Astrocyte (in vitro differentiated cells and primary cell): ENCODE results near the gene RHOC. TPM values are rescaled to one million over a fixed set of nuclear protein-coding genes. Genes with fewer than 3 reads are reported as not detected.
A peak's percentile ranks its signal among the peaks of the same experiment; 100 is the strongest.

ENCODE experiments used
- DNase-seq: peaks from one replicate; pipeline ENCODE4 v3.0.0-alpha.2; 2010; ENCODE audit warnings: low read depth
- FAIRE-seq: peaks from 2 replicates; lab custom pipeline; 2011; peaks lifted over from hg19 to GRCh38; lab: Jason Lieb, UNC
- H2AFZ ChIP-seq: 2 replicates; pipeline ENCODE4 v1.6.0; 2012; ENCODE audit warnings: low read depth, low read length, inconsistent platforms
- H3K27ac ChIP-seq: 2 replicates; pipeline ENCODE4 v1.5.1; 2011; ENCODE audit warnings: low read depth, low read length, inconsistent platforms
- H3K27me3 ChIP-seq: 2 replicates; pipeline ENCODE4 v1.6.0; 2011; ENCODE audit warnings: low read length, inconsistent platforms; ENCODE audit not compliant: insufficient read depth
- H3K36me3 ChIP-seq: 2 replicates; pipeline ENCODE4 v1.5.1; 2011; ENCODE audit warnings: low read length, inconsistent platforms; ENCODE audit not compliant: insufficient read depth
- H3K4me1 ChIP-seq: 2 replicates; pipeline ENCODE4 v1.5.1; 2011; ENCODE audit warnings: low read length, inconsistent platforms; ENCODE audit not compliant: insufficient read depth
- H3K4me2 ChIP-seq: 2 replicates; pipeline ENCODE4 v1.6.0; 2012; ENCODE audit warnings: low read length, inconsistent platforms
- H3K4me3 ChIP-seq: 2 replicates; pipeline ENCODE4 v1.5.1; 2011; ENCODE audit warnings: low read depth, mild to moderate bottlenecking, low read length, inconsistent platforms; ENCODE audit not compliant: insufficient read depth
- H3K79me2 ChIP-seq: 2 replicates; pipeline ENCODE4 v1.6.0; 2012; ENCODE audit warnings: mild to moderate bottlenecking, low read length, inconsistent platforms; ENCODE audit not compliant: insufficient read depth
- H3K9ac ChIP-seq: 2 replicates; pipeline ENCODE4 v1.6.0; 2012; ENCODE audit warnings: mild to moderate bottlenecking, low read length, inconsistent platforms
- H3K9me3 ChIP-seq: 2 replicates; pipeline ENCODE4 v1.5.1; 2012; ENCODE audit warnings: low read depth, mild to moderate bottlenecking, low read length, inconsistent platforms; ENCODE audit not compliant: insufficient read depth
- H4K20me1 ChIP-seq: 2 replicates; pipeline ENCODE4 v1.6.0; 2012; ENCODE audit warnings: low read length, inconsistent platforms; ENCODE audit not compliant: insufficient read depth
- H3K27ac Mint-ChIP-seq: one replicate; pipeline ENCODE4 v1.8.0; 2021; ENCODE audit warnings: mild to moderate bottlenecking, mixed read lengths; ENCODE audit not compliant: unreplicated experiment
- H3K27me3 Mint-ChIP-seq: one replicate; pipeline ENCODE4 v1.8.0; 2021; ENCODE audit warnings: low read depth, mixed read lengths; ENCODE audit not compliant: unreplicated experiment
- H3K36me3 Mint-ChIP-seq: one replicate; pipeline ENCODE4 v1.8.0; 2021; ENCODE audit warnings: low read depth, mixed read lengths; ENCODE audit not compliant: unreplicated experiment
- H3K4me1 Mint-ChIP-seq: one replicate; pipeline ENCODE4 v1.8.0; 2021; ENCODE audit warnings: low read depth, mixed read lengths; ENCODE audit not compliant: unreplicated experiment
- H3K4me3 Mint-ChIP-seq: one replicate; pipeline ENCODE4 v1.8.0; 2021; ENCODE audit warnings: mild to moderate bottlenecking, moderate library complexity, mixed read lengths; ENCODE audit not compliant: unreplicated experiment
- H3K9me3 Mint-ChIP-seq: one replicate; pipeline ENCODE4 v1.8.0; 2021; ENCODE audit warnings: mild to moderate bottlenecking, mixed read lengths; ENCODE audit not compliant: unreplicated experiment
- EZH2 ChIP-seq: IDR thresholded peaks from 2 replicates; pipeline ENCODE4 v1.6.1; 2012; ENCODE audit warnings: mild to moderate bottlenecking, low read length, inconsistent platforms; ENCODE audit not compliant: insufficient read depth
- total RNA-seq: library from RNA; stranded (reverse); gene quantifications from 2 replicates; pipeline ENCODE4 v1.2.1, GENCODE V29; 2021
- TF ChIP-seq, protein P1 (sequence below): IDR thresholded peaks from 2 replicates; pipeline ENCODE4 v1.5.1; 2011; ENCODE audit warnings: low read depth, mild to moderate bottlenecking, inconsistent platforms, low read length, moderate library complexity; ENCODE audit not compliant: insufficient read depth

Gene RHOC
- total RNA-seq, 1 donor from 2014 or later: 657 TPM

DNA sequence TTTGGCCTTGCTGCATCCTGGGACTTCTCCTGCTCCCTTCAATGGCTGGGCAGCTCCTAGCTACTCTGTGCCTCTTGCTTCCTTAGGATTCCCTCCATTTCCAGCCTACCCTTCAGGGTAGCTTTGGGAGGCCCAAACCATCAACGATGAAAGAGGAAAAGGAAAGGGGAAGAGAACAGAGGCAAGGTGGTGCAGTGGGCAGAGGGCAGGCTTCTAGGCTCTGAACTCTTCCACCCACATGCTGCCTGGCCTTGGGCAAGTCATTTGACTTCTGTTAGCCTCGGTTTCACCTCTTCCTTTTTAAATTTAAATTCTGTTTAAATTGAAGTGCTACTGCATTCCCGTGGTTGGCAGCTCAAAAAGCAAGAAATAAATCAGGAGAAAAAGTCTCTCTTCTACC is 13.9 kb upstream of the RHOC start:
- Histone ChIP-seq H3K4me3 (no peak overlapping the region), H3K4me2 (no peak overlapping the region), H3K9ac (no peak overlapping the region), H3K36me3 (no peaks in the 10 kb centered on the region), H3K4me1 (peaks cover 21% of the 10 kb centered on the region), H3K27ac (no peak overlapping the region), H3K9me3 (no peaks in the 10 kb centered on the region), H2AFZ (no peak overlapping the region), H3K27me3 (peaks cover 4% of the 10 kb centered on the region), H4K20me1 (no peaks in the 10 kb centered on the region), H3K79me2 (no peaks in the 10 kb centered on the region)
- H3K9me3 Mint-ChIP-seq: no peaks in the 10 kb centered on the region
- H3K4me1 Mint-ChIP-seq: peaks cover 18% of the 10 kb centered on the region
- H3K36me3 Mint-ChIP-seq: no peaks in the 10 kb centered on the region
- peaks cover 16% of the 10 kb centered on the region for H3K27me3 Mint-ChIP-seq
- FAIRE-seq: no peak
- no peak for DNase-seq
- TF ChIP-seq EZH2: no peak
- TF ChIP-seq, protein P1, sequence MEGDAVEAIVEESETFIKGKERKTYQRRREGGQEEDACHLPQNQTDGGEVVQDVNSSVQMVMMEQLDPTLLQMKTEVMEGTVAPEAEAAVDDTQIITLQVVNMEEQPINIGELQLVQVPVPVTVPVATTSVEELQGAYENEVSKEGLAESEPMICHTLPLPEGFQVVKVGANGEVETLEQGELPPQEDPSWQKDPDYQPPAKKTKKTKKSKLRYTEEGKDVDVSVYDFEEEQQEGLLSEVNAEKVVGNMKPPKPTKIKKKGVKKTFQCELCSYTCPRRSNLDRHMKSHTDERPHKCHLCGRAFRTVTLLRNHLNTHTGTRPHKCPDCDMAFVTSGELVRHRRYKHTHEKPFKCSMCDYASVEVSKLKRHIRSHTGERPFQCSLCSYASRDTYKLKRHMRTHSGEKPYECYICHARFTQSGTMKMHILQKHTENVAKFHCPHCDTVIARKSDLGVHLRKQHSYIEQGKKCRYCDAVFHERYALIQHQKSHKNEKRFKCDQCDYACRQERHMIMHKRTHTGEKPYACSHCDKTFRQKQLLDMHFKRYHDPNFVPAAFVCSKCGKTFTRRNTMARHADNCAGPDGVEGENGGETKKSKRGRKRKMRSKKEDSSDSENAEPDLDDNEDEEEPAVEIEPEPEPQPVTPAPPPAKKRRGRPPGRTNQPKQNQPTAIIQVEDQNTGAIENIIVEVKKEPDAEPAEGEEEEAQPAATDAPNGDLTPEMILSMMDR: no peak
- H3K27ac Mint-ChIP-seq: no peak overlapping the region
- no peak overlapping the region for H3K4me3 Mint-ChIP-seq

DNA sequence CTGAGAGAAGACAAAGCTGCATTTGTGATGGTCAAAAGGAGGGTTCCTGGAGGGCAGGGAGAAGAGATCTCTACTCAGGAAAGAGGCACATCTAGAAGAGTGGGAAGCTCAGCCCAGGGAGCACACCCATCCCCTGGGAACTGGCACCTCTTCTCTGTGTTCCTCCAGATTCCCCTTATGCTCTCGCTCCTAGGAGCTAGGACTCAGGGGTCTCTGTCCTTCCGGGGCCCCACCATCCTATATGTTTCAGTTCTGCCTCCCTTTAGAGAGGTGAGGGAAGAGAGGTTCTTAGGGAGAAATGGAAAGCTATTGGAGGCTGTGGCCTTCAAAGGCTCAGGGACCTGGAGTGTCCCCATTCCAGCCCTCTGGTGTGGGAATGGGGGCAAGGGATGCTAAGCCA is 12.8 kb upstream of the RHOC start:
- peaks cover 18% of the 10 kb centered on the region for H3K4me1 Mint-ChIP-seq
- no peak for DNase-seq
- no peaks in the 10 kb centered on the region for H3K36me3 Mint-ChIP-seq
- H3K79me2 ChIP-seq: no peaks in the 10 kb centered on the region
- H3K4me3 Mint-ChIP-seq: no peak overlapping the region
- H3K36me3 ChIP-seq: no peaks in the 10 kb centered on the region
- no peak overlapping the region for H3K4me2 ChIP-seq
- TF ChIP-seq, protein P1: no peak
- no peak for TF ChIP-seq EZH2
- no peak overlapping the region for H2AFZ ChIP-seq
- no peak for FAIRE-seq
- H3K4me3 ChIP-seq: no peak overlapping the region
- H3K27ac ChIP-seq: no peak overlapping the region
- H3K27me3 ChIP-seq: peaks cover 4% of the 10 kb centered on the region
- no peaks in the 10 kb centered on the region for H3K9me3 Mint-ChIP-seq
- peaks cover 16% of the 10 kb centered on the region for H3K27me3 Mint-ChIP-seq
- no peaks in the 10 kb centered on the region for H4K20me1 ChIP-seq
- peaks cover 28% of the 10 kb centered on the region for H3K4me1 ChIP-seq
- no peak overlapping the region for H3K27ac Mint-ChIP-seq
- H3K9ac ChIP-seq: no peak overlapping the region
- H3K9me3 ChIP-seq: no peaks in the 10 kb centered on the region

DNA sequence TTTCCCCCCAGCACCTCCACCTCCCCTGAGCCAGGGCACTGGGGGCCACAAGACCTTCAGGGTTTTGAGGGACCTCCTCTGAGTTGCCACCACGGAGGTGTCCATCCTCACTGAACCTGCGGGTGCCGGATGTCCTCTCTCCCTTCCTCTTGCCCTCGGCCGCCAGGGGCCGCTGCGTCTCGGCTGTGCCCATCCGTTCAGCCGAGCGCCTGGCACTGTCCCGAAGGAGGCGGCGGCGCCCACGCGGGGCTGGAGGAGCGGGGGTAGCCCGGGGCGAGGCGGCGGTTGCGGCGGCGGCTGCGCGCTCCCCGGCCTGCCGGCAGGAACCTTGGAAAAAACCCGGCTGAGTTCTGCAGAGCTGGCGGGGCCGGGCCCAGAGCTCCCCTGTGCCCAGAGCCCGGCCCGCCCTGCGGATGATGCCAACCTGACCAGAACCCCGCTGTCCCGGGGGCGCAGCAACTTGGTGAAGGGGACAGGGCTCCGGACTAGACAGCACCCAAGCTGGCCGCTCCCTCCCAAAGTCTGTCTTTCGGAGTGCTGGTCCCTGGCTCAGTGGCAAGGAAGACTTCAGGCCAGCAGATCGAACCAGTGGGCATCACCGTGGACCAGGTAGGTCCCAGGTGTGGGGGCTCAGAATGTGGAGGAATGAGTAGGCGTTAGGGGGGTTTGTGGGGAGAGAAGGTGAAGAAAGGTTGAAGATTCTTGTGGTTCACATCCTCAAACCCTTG is 11.9 kb upstream of the RHOC start:
- H3K4me3 Mint-ChIP-seq: no peak overlapping the region
- peaks cover 16% of the 10 kb centered on the region for H3K27me3 Mint-ChIP-seq
- peak overlapping the region; percentile 22 for H2AFZ ChIP-seq

More for the DNA sequence above, 11.9 kb upstream of the RHOC start:
- Histone ChIP-seq H3K4me1 (peaks cover 36% of the 10 kb centered on the region), H3K79me2 (no peaks in the 10 kb centered on the region), H3K9me3 (no peaks in the 10 kb centered on the region), H3K27ac (no peak overlapping the region), H3K27me3 (peaks cover 4% of the 10 kb centered on the region), H3K4me3 (no peak overlapping the region), H3K4me2 (peak overlapping the region; percentile 78), H4K20me1 (no peaks in the 10 kb centered on the region), H3K36me3 (no peaks in the 10 kb centered on the region), H3K9ac (no peak overlapping the region)
- no peak for FAIRE-seq
- no peak for DNase-seq
- no peak overlapping the region for H3K27ac Mint-ChIP-seq
- no peaks in the 10 kb centered on the region for H3K36me3 Mint-ChIP-seq
- no peak for TF ChIP-seq EZH2
- TF ChIP-seq, protein P1: peak; percentile 64
- H3K4me1 Mint-ChIP-seq: peaks cover 21% of the 10 kb centered on the region
- no peaks in the 10 kb centered on the region for H3K9me3 Mint-ChIP-seq
